ENCODE results near the gene FLNC. TPM values are rescaled to one million over a fixed set of nuclear protein-coding genes. Genes with fewer than 3 reads are reported as not detected.

Gene FLNC
- polyA plus RNA-seq, 3 donors, result 0.01 TPM; not detected in 2

- Histone ChIP-seq H2AFZ (ENCODE audit: insufficient read depth, low read depth, low read length, poor library complexity, severe bottlenecking) (no peak overlapping the region), H3K4me1 (ENCODE audit: control insufficient read depth in 1 of 2, insufficient read depth in 2 of 2, low read length in 2 of 2) (peaks cover 19 to 21% of the 10 kb centered on the region in 2 donors), H3K9me3 (replicated peaks in 1 of 2; ENCODE audit: control insufficient read depth in 1 of 2, insufficient read depth in 1 of 2, low read length in 2 of 2) (no peaks in the 10 kb centered on the region), H3K9ac (ENCODE audit: insufficient read depth, low read length, poor library complexity, severe bottlenecking) (no peak overlapping the region), H3K27ac (ENCODE audit: low read depth in 1 of 2, low read length in 2 of 2) (no peak overlapping the region), H3K4me2 (replicated peaks; ENCODE audit: extremely low read depth, low read length, poor library complexity, severe bottlenecking) (no peak overlapping the region), H4K20me1 (ENCODE audit: insufficient read depth, low read length) (no peaks in the 10 kb centered on the region), H3K79me2 (ENCODE audit: insufficient read depth, low read length) (no peaks in the 10 kb centered on the region), H3K36me3 (replicated peaks in 1 of 2; ENCODE audit: control insufficient read depth in 1 of 2, insufficient read depth in 2 of 2, low read length in 2 of 2) (no peaks in the 10 kb centered on the region), H3K27me3 (ENCODE audit: control insufficient read depth in 2 of 2, insufficient read depth in 2 of 2, low read length in 2 of 2) (peaks cover 5 to 22% of the 10 kb centered on the region in 2 donors), H3K4me3 (replicated peaks in 1 of 3; ENCODE audit: low read depth in 2 of 3, low read length in 3 of 3) (no peak overlapping the region)
- peaks cover 0 to 8% (median 2%) of the 10 kb centered on the region in 7 donors for H3K9me3 Mint-ChIP-seq
- peaks cover 14 to 30% (median 25%) of the 10 kb centered on the region in 3 donors for H3K27me3 Mint-ChIP-seq (ENCODE audit: low read depth in 3 of 3)
- TF ChIP-seq, protein P1, sequence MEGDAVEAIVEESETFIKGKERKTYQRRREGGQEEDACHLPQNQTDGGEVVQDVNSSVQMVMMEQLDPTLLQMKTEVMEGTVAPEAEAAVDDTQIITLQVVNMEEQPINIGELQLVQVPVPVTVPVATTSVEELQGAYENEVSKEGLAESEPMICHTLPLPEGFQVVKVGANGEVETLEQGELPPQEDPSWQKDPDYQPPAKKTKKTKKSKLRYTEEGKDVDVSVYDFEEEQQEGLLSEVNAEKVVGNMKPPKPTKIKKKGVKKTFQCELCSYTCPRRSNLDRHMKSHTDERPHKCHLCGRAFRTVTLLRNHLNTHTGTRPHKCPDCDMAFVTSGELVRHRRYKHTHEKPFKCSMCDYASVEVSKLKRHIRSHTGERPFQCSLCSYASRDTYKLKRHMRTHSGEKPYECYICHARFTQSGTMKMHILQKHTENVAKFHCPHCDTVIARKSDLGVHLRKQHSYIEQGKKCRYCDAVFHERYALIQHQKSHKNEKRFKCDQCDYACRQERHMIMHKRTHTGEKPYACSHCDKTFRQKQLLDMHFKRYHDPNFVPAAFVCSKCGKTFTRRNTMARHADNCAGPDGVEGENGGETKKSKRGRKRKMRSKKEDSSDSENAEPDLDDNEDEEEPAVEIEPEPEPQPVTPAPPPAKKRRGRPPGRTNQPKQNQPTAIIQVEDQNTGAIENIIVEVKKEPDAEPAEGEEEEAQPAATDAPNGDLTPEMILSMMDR (IDR thresholded peaks at IDR 0.05), result no peak
- intact Hi-C loops (cut with micrococcal nuclease), result no loop called here
- H3K36me3 Mint-ChIP-seq, result peaks cover 0 to 4% of the 10 kb centered on the region in 2 donors
- no peak overlapping the region for H3K27ac Mint-ChIP-seq
- DNase-seq, result no peak
- 95% methylated on average over 4 of the region's 4 CpGs for WGBS (ENCODE audit: insufficient coverage)
- no peak overlapping the region for H3K4me3 Mint-ChIP-seq
- H3K4me1 Mint-ChIP-seq, result peaks cover 23% of the 10 kb centered on the region
Observed at GRCh38 chr7:128795129-128795528, 35.1 kb upstream of the FLNC start.

- no peaks in the 10 kb centered on the region for H3K79me2 ChIP-seq (ENCODE audit: insufficient read depth, low read length)
- 100% methylated on average over 4 of the region's 5 CpGs for WGBS (ENCODE audit: insufficient coverage)
- Mint-ChIP-seq H3K4me1 (peaks cover 19% of the 10 kb centered on the region), H3K4me3 (no peak overlapping the region), H3K27ac (no peak overlapping the region), H3K36me3 (peaks cover 0 to 2% of the 10 kb centered on the region in 2 donors), H3K9me3 (peaks cover 0 to 4% (median 0%) of the 10 kb centered on the region in 7 donors), H3K27me3 (ENCODE audit: low read depth in 3 of 3) (peaks cover 8 to 25% (median 16%) of the 10 kb centered on the region in 3 donors)
- no peak overlapping the region for H3K27ac ChIP-seq (ENCODE audit: low read depth in 1 of 2, low read length in 2 of 2)
- no peaks in the 10 kb centered on the region for H3K9me3 ChIP-seq (replicated peaks in 1 of 2; ENCODE audit: control insufficient read depth in 1 of 2, insufficient read depth in 1 of 2, low read length in 2 of 2)
- no peak overlapping the region for H3K9ac ChIP-seq (ENCODE audit: insufficient read depth, low read length, poor library complexity, severe bottlenecking)
- H3K4me2 ChIP-seq (replicated peaks; ENCODE audit: extremely low read depth, low read length, poor library complexity, severe bottlenecking), result no peak overlapping the region
- TF ChIP-seq, protein P1 (IDR thresholded peaks at IDR 0.05), result no peak
- peaks cover 0 to 16% of the 10 kb centered on the region in 2 donors for H3K27me3 ChIP-seq (ENCODE audit: control insufficient read depth in 2 of 2, insufficient read depth in 2 of 2, low read length in 2 of 2)
- no peak for DNase-seq
- intact Hi-C loops (cut with micrococcal nuclease), result no loop called here
- H4K20me1 ChIP-seq (ENCODE audit: insufficient read depth, low read length), result no peaks in the 10 kb centered on the region
- H3K4me1 ChIP-seq (ENCODE audit: control insufficient read depth in 1 of 2, insufficient read depth in 2 of 2, low read length in 2 of 2), result peaks cover 14 to 15% of the 10 kb centered on the region in 2 donors
- H3K36me3 ChIP-seq (replicated peaks in 1 of 2; ENCODE audit: control insufficient read depth in 1 of 2, insufficient read depth in 2 of 2, low read length in 2 of 2), result no peaks in the 10 kb centered on the region
- H2AFZ ChIP-seq (ENCODE audit: insufficient read depth, low read depth, low read length, poor library complexity, severe bottlenecking), result no peak overlapping the region
- H3K4me3 ChIP-seq (replicated peaks in 1 of 3; ENCODE audit: low read depth in 2 of 3, low read length in 3 of 3), result no peak overlapping the region
Observed at GRCh38 chr7:128796327-128796726, 33.9 kb upstream of the FLNC start.
